Mucosa of stomach (tissue), 1 donor: Measurements from ENCODE around the gene ERFE.

Source experiments
- H3K27me3 ChIP-seq: one replicate; pipeline ENCODE4 v1.7.0; 2013; ENCODE audit warnings: mild to moderate bottlenecking, low read length; ENCODE audit not compliant: control insufficient read depth, insufficient read depth
- H3K36me3 ChIP-seq: one replicate; pipeline ENCODE4 v1.7.0; 2013; ENCODE audit warnings: low read length; ENCODE audit not compliant: control insufficient read depth, insufficient read depth
- H3K4me1 ChIP-seq: one replicate; pipeline ENCODE4 v1.7.0; 2013; ENCODE audit warnings: mild to moderate bottlenecking, low read length; ENCODE audit not compliant: control insufficient read depth, insufficient read depth
- H3K4me3 ChIP-seq: one replicate; pipeline ENCODE4 v1.7.0; 2013; ENCODE audit warnings: low read length
- H3K9ac ChIP-seq: one replicate; pipeline ENCODE4 v1.7.0; 2013; ENCODE audit warnings: mild to moderate bottlenecking, low read length, moderate library complexity
- H3K9me3 ChIP-seq: one replicate; pipeline ENCODE4 v1.7.0; 2013; ENCODE audit warnings: mild to moderate bottlenecking, low read length, moderate library complexity; ENCODE audit not compliant: control insufficient read depth
- donor health status: Pancreatic carcinoma.

ERFE gene

GRCh38 chr2:238145851-238146250 is 12.9 kb upstream of the ERFE start:
- H3K36me3 ChIP-seq = no peaks in the 10 kb centered on the region
- no peaks in the 10 kb centered on the region for H3K9me3 ChIP-seq
- H3K4me3 ChIP-seq = no peak overlapping the region
- no peaks in the 10 kb centered on the region for H3K27me3 ChIP-seq
- H3K4me1 ChIP-seq = peaks cover 38% of the 10 kb centered on the region
- no peak overlapping the region for H3K9ac ChIP-seq

- Histone ChIP-seq H3K4me3 (no peak overlapping the region), H3K36me3 (no peaks in the 10 kb centered on the region), H3K9me3 (no peaks in the 10 kb centered on the region), H3K9ac (no peak overlapping the region), H3K27me3 (no peaks in the 10 kb centered on the region), H3K4me1 (peaks cover 28% of the 10 kb centered on the region)
These were observed 11.8 kb upstream of the ERFE start for GRCh38 chr2:238146884-238147544.

- Histone ChIP-seq H3K36me3 (no peaks in the 10 kb centered on the region), H3K4me3 (no peak overlapping the region), H3K9me3 (no peaks in the 10 kb centered on the region), H3K27me3 (no peaks in the 10 kb centered on the region), H3K4me1 (peaks cover 8% of the 10 kb centered on the region), H3K9ac (no peak overlapping the region)
These were observed 9.8 kb upstream of the ERFE start for GRCh38 chr2:238148981-238149380.

- H3K27me3 ChIP-seq = no peaks in the 10 kb centered on the region
- H3K36me3 ChIP-seq = no peaks in the 10 kb centered on the region
- no peaks in the 10 kb centered on the region for H3K9me3 ChIP-seq
- no peak overlapping the region for H3K9ac ChIP-seq
- peaks cover 6% of the 10 kb centered on the region for H3K4me1 ChIP-seq
- no peak overlapping the region for H3K4me3 ChIP-seq
These were observed 8.8 kb upstream of the ERFE start for GRCh38 chr2:238149841-238150572.

GRCh38 chr2:238150686-238151085 is 8.1 kb upstream of the ERFE start:
- Histone ChIP-seq H3K9ac (no peak overlapping the region), H3K9me3 (no peaks in the 10 kb centered on the region), H3K36me3 (no peaks in the 10 kb centered on the region)

GRCh38 chr2:238151205-238151604 is 7.6 kb upstream of the ERFE start:
- no peak overlapping the region for H3K9ac ChIP-seq
- no peaks in the 10 kb centered on the region for H3K27me3 ChIP-seq
- H3K9me3 ChIP-seq = no peaks in the 10 kb centered on the region
- H3K36me3 ChIP-seq = no peaks in the 10 kb centered on the region
- no peaks in the 10 kb centered on the region for H3K4me1 ChIP-seq
- H3K4me3 ChIP-seq = no peak overlapping the region

More at GRCh38 chr2:238150686-238151085, 8.1 kb upstream of the ERFE start:
- H3K4me3 ChIP-seq = no peak overlapping the region
- H3K4me1 ChIP-seq = peaks cover 4% of the 10 kb centered on the region
- no peaks in the 10 kb centered on the region for H3K27me3 ChIP-seq

GRCh38 chr2:238151628-238152235 is 7.0 kb upstream of the ERFE start:
- no peaks in the 10 kb centered on the region for H3K9me3 ChIP-seq
- H3K9ac ChIP-seq = no peak overlapping the region
- no peaks in the 10 kb centered on the region for H3K36me3 ChIP-seq
- H3K4me1 ChIP-seq = no peaks in the 10 kb centered on the region
- H3K4me3 ChIP-seq = no peak overlapping the region
- no peaks in the 10 kb centered on the region for H3K27me3 ChIP-seq

- no peaks in the 10 kb centered on the region for H3K27me3 ChIP-seq
- no peak overlapping the region for H3K4me3 ChIP-seq
- H3K9ac ChIP-seq = no peak overlapping the region
- no peaks in the 10 kb centered on the region for H3K36me3 ChIP-seq
- peaks cover 6% of the 10 kb centered on the region for H3K4me1 ChIP-seq
- H3K9me3 ChIP-seq = no peaks in the 10 kb centered on the region
These were observed 5.7 kb upstream of the ERFE start for GRCh38 chr2:238152771-238153688.

- H3K36me3 ChIP-seq = no peaks in the 10 kb centered on the region
- H3K9ac ChIP-seq = no peak overlapping the region
- peaks cover 14% of the 10 kb centered on the region for H3K4me1 ChIP-seq
- H3K4me3 ChIP-seq = no peak overlapping the region
- H3K9me3 ChIP-seq = no peaks in the 10 kb centered on the region
- H3K27me3 ChIP-seq = peaks cover 5% of the 10 kb centered on the region
These were observed 4.2 kb upstream of the ERFE start for GRCh38 chr2:238154570-238154969.

- H3K36me3 ChIP-seq = no peaks in the 10 kb centered on the region
- H3K4me1 ChIP-seq = peaks cover 16% of the 10 kb centered on the region
- H3K4me3 ChIP-seq = no peak overlapping the region
- H3K9me3 ChIP-seq = no peaks in the 10 kb centered on the region
- H3K27me3 ChIP-seq = peaks cover 11% of the 10 kb centered on the region
- H3K9ac ChIP-seq = no peak overlapping the region
These were observed 3.6 kb upstream of the ERFE start for GRCh38 chr2:238155051-238155760.
